Right cardiac atrium (tissue), 5 donors: Measurements from ENCODE around the gene ANKRD16. TPM values are rescaled to one million over a fixed set of nuclear protein-coding genes. Genes with fewer than 3 reads are reported as not detected.
"Not testable (repeated sequence)": the region's sequence is repeated elsewhere in the genome, so short reads cannot be mapped to it uniquely, and the experiment has no call there.

ENCODE experiments used
- ATAC-seq, 2 donors: fragments of 200-7000 bp; cut with Tn5 transposase; one replicate each; pipeline versions ENCODE4 v1.8.0 to v1.9.1; 2020; ENCODE audit warnings: moderate library complexity in 2 of 2, mild to moderate bottlenecking in 1 of 2
- DNase-seq, 3 donors: peaks; one replicate each; pipeline ENCODE4 v3.0.0-alpha.2; 2020
- H3K27ac ChIP-seq: one replicate; pipeline ENCODE4 v1.5.1; 2013; ENCODE audit warnings: mild to moderate bottlenecking, low read length, control low read depth, moderate library complexity
- H3K27me3 ChIP-seq: one replicate; pipeline ENCODE4 v1.6.1; 2013; ENCODE audit not compliant: control insufficient read depth, insufficient read depth
- H3K4me1 ChIP-seq: one replicate; pipeline ENCODE4 v1.6.1; 2013; ENCODE audit warnings: low read length; ENCODE audit not compliant: control insufficient read depth, insufficient read depth
- H3K4me3 ChIP-seq: one replicate; pipeline ENCODE4 v1.5.1; 2013; ENCODE audit warnings: low read length, control low read depth
- H3K9me3 ChIP-seq: one replicate; pipeline ENCODE4 v1.6.1; 2013; ENCODE audit warnings: low read length; ENCODE audit not compliant: control insufficient read depth
- WGBS: extraction: QIAGEN DNeasy Blood & Tissue Kit; methylation state at CpG from one replicate; pipeline ENCODE4 v1.1.7; 2013; 5-methylcytosine and 5-hydroxymethylcytosine counted together
- intact Hi-C, 4 donors: fragments of 100-400 bp; cut with DNase I; formaldehyde crosslinking; loops; one replicate each; pipeline versions ENCODE4 v1.11.0 to v1.14.0; 2022 to 2023
- polyA plus RNA-seq: library from polyadenylated mRNA; stranded (reverse); fragments of 200-250 nt; gene quantifications from one replicate; pipeline ENCODE4 v1.2.3, GENCODE V29; 2013
- total RNA-seq, 4 donors: library from RNA; stranded (reverse); fragmentation: NEBNext Ultra II Directional; extraction: Animal tissue kit (Norgen Biotek cat#: 25700); gene quantifications; one replicate each; pipeline ENCODE4 v1.2.1, GENCODE V29; 2021
- donor health status: healthy with polysubstance abuse.
- donor health status: DM: no; HTN: yes; CAD: no.
- donor health status: DM: no; HTN: no; CAD: no.
- donor health status: DM: no; HTN: yes; CAD: no; lungs with severe emphysema.
- donor health status: DM: yes; HTN: yes; CAD: no.

The ANKRD16 gene
- total and polyA plus RNA-seq, 5 donors: 2.6 to 4.3 (median 4.0) TPM

GRCh38 chr10:5893321-5893720 lies 3.6 kb upstream of the ANKRD16 start:
- intact Hi-C loops: no loop called here
- Histone ChIP-seq H3K4me3 (no peak overlapping the region), H3K27ac (no peak overlapping the region), H3K9me3 (no peaks in the 10 kb centered on the region), H3K27me3 (no peaks in the 10 kb centered on the region), H3K4me1 (peaks cover 10% of the 10 kb centered on the region)
- DNase-seq: no peak
- no peak for ATAC-seq
- 43% methylated on average over 2 of the region's 2 CpGs for WGBS

DNA sequence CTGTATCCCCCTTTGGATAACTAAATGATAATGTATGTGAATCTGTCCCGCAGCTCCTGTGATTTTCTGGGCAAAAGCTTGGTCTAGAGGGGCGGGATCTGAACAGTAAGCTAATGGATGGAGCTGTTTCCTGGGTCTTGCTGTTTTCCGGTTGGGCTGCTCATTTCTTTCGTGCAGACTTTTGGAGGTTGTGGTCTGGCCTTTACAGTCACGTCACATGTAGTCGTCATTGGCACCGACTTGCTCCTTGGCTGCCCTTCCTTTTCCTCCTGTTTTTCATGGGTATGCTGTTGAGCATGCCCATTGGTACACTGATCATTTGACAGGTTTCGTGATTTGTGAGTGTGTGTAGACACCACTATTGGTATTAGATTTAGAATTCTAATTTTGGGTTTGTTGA lies 2.3 kb upstream of the ANKRD16 start:
- no peaks in the 10 kb centered on the region for H3K9me3 ChIP-seq
- H3K27me3 ChIP-seq: no peaks in the 10 kb centered on the region
- peak overlapping the region; percentile 21 for H3K27ac ChIP-seq
- WGBS: 46% methylated on average over 8 of the region's 8 CpGs
- intact Hi-C loops: no loop called here
- H3K4me3 ChIP-seq: no peak overlapping the region
- DNase-seq (peak in 1 of 3 donors; percentile 54), ATAC-seq (no peak)
- H3K4me1 ChIP-seq: peaks cover 7% of the 10 kb centered on the region

DNA sequence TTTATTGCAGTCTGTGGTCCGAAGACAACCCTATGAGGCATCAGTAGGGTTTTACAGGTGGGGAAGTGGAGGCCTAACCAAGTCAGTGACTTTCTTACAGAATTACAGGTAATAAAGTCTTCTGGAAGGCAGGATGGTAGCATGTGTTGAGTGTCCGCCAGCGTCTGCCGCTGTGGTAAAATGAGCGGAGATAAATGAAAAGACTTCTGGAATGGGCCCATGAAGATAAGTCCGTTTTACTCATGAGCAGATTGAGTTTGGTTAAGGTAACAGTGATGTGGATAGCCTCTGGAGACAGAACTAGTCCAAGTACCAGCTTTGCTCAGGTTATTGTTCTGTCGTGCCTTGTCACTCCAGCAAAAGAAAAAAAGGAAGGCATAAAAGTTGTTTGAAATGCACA lies 1.3 kb upstream of the ANKRD16 start:
- Histone ChIP-seq H3K27ac (peak overlapping the region; percentile 83), H3K27me3 (no peaks in the 10 kb centered on the region), H3K4me1 (peaks cover 7% of the 10 kb centered on the region), H3K9me3 (no peaks in the 10 kb centered on the region), H3K4me3 (peak overlapping the region; percentile 95)
- intact Hi-C loops: no loop called here
- ATAC-seq: no peak
- WGBS: 27% methylated on average over 7 of the region's 7 CpGs
- no peak for DNase-seq

DNA sequence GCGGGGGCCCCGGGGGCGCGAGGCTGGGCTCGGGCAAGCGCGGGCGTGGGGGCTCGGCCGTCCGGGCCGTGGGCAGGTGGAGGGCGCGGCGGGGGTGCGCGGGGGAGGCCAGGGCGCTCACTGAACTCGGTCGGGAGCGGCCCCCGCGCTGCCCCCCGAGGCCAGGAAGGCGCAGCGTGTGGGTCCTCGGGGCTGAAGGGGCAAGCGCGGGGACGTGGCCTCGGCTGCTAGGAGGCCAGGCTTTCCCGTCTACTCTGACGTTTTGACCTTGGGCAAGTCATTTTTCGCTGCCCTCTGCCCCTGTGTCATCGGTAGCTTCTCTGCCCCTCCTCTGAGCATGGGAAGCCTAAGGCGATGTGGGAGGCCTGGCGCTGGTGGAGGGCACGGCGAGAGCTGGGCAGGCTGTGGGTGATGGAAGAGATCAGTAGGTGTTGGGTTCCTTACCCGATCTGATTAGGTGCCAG lies 791 bp upstream of the ANKRD16 start:
- no peak for ATAC-seq
- intact Hi-C loops: no loop called here
- peak in 2 of 3 donors; percentile 31 to 68 for DNase-seq
- WGBS: under 1% methylated on average over 40 of the region's 40 CpGs
- H3K27me3 ChIP-seq: no peaks in the 10 kb centered on the region
- H3K27ac ChIP-seq: peak overlapping the region; percentile 83
- H3K9me3 ChIP-seq: no peaks in the 10 kb centered on the region
- H3K4me1 ChIP-seq: peaks cover 5% of the 10 kb centered on the region
- peak overlapping the region; percentile 95 for H3K4me3 ChIP-seq

GRCh38 chr10:5888843-5889623 lies 660 bp downstream of the ANKRD16 start:
- DNase-seq (peak; percentile 44 to 75 (median 75)), ATAC-seq (peak; percentile 19 to 30)
- Histone ChIP-seq H3K27ac (peak overlapping the region; percentile 79), H3K9me3 (no peaks in the 10 kb centered on the region), H3K4me3 (peak overlapping the region; percentile 77), H3K27me3 (no peaks in the 10 kb centered on the region), H3K4me1 (peaks cover 5% of the 10 kb centered on the region)
- intact Hi-C loops: loop anchor here in 1 of 4 donors (5.0 kb wide), 1 partner anchor 77 kb away; the partner anchor contains the start of gene GDI2
- under 1% methylated on average over 80 of the region's 80 CpGs for WGBS

DNA sequence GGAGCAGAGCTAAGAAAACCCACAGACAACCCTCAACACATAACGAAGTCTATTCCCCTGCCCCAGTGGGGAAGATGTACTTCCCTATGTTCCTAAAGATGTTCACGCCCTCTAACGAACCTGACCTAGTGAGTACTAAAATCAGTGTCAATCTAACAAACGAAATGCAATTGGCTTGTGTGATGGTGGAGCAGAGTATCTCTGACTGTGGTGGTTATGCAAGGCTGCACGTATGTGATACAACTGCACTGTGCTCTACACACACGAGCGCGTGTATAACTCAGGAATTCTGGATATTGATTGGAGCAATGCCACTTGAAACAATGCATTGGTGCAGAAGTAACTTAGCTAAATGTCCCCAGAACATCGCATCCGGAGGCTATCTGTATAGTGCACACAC lies 1.3 kb downstream of the ANKRD16 start:
- DNase-seq: no peak
- H3K9me3 ChIP-seq: no peaks in the 10 kb centered on the region
- no peaks in the 10 kb centered on the region for H3K27me3 ChIP-seq
- WGBS: 22% methylated on average over 10 of the region's 10 CpGs
- intact Hi-C loops: loop anchor here in 1 of 4 donors (5.0 kb wide), 1 partner anchor 76 kb away; the partner anchor contains the start of gene GDI2
- peak overlapping the region; percentile 77 for H3K4me3 ChIP-seq
- H3K27ac ChIP-seq: no peak overlapping the region
- H3K4me1 ChIP-seq: peaks cover 5% of the 10 kb centered on the region
- no peak for ATAC-seq

DNA sequence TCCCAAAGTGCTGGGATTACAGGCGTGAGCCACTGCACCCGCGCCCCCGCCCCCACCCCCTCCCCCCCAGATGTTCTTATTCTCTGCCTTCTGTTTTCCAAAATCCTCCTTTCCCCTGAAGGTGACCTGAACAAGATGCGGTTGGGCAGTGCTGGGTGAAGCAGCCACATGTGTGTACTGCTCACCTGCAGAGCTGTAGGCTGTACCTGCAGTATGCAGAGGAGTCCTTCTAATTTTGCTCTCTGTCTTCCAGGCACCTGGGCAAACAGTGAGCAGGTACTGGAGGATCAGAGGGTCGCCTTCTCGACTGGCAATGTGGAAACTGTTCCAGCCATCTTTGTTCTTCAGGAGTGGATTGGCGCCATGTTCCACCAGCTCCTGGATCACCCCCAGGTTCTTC lies 2.1 kb downstream of the ANKRD16 start:
- Histone ChIP-seq H3K9me3 (no peaks in the 10 kb centered on the region), H3K27ac (no peak overlapping the region), H3K27me3 (no peaks in the 10 kb centered on the region), H3K4me1 (peaks cover 5% of the 10 kb centered on the region), H3K4me3 (no peak overlapping the region)
- WGBS: 94% methylated on average over 8 of the region's 8 CpGs
- intact Hi-C loops: loop anchor here in 1 of 4 donors (5.0 kb wide), 1 partner anchor 75 kb away; the partner anchor contains the start of gene GDI2
- no peak for ATAC-seq
- no peak for DNase-seq

DNA sequence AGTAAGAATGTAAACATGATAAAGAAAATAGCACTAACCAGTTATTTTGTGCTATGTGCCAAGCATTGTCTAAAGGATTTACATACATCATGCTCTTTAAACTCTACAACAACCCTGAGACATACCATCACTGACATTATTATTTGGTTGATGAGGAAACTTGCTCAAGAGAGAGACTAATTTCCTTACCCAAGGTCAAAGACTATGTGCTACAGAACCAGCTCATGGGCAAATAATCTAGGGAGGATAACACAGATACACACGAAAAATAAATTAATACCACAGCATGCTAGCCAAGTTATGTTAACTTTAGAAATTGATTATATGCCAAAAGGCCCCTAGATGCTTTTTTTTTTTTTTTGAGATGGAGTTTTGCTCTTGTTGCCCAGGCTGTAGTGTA lies 2.7 kb downstream of the ANKRD16 start:
- WGBS: 58% methylated on average over 1 of the region's 1 CpG
- DNase-seq: no peak
- peaks cover 4% of the 10 kb centered on the region for H3K4me1 ChIP-seq
- no peak overlapping the region for H3K4me3 ChIP-seq
- H3K27ac ChIP-seq: no peak overlapping the region
- no peak for ATAC-seq
- H3K9me3 ChIP-seq: no peaks in the 10 kb centered on the region
- no peaks in the 10 kb centered on the region for H3K27me3 ChIP-seq
- intact Hi-C loops: loop anchor here in 1 of 4 donors (5.0 kb wide), 1 partner anchor 75 kb away; the partner anchor contains the start of gene GDI2

GRCh38 chr10:5885619-5886018 lies 4.1 kb downstream of the ANKRD16 start:
- ATAC-seq (no peak), DNase-seq (no peak)
- no peaks in the 10 kb centered on the region for H3K9me3 ChIP-seq
- no peaks in the 10 kb centered on the region for H3K4me1 ChIP-seq
- 90% methylated on average over 5 of the region's 5 CpGs for WGBS
- intact Hi-C loops: loop anchor here in 1 of 4 donors (5.0 kb wide), 1 partner anchor 73 kb away; the partner anchor contains the start of gene GDI2
- H3K27ac ChIP-seq: no peak overlapping the region
- no peaks in the 10 kb centered on the region for H3K27me3 ChIP-seq
- H3K4me3 ChIP-seq: no peak overlapping the region

DNA sequence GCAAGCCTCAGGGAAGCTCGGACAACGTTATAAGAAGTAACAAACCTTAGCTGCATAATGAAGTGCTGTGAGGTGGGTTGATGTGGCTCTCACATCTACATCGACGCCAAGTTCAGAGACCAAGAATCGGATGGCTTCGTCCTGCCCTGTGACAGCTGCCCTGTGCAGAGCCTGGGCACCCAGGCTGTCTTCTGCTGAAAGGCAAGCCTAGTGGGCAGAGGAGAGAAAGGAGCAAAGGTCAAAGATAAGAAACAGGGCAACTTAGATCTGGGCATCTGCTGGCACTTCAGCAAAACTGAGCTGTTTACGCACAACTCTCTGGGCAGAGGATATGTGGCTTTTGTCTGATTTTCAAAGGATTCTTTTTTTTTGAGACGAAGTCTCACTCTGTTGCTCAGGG lies 6.7 kb downstream of the ANKRD16 start:
- no peaks in the 10 kb centered on the region for H3K4me1 ChIP-seq
- H3K4me3 ChIP-seq: no peak overlapping the region
- DNase-seq (no peak), ATAC-seq (no peak)
- H3K27ac ChIP-seq: no peak overlapping the region
- intact Hi-C loops: no loop called here
- 89% methylated on average over 8 of the region's 8 CpGs for WGBS
- no peaks in the 10 kb centered on the region for H3K9me3 ChIP-seq
- no peaks in the 10 kb centered on the region for H3K27me3 ChIP-seq

GRCh38 chr10:5877041-5877440 lies 12.7 kb downstream of the ANKRD16 start:
- H3K27ac ChIP-seq, H3K4me3 ChIP-seq, H3K9me3 ChIP-seq, H3K4me1 ChIP-seq, H3K27me3 ChIP-seq, DNase-seq, ATAC-seq: not testable (repeated sequence)
- WGBS: 92% methylated on average over 7 of the region's 7 CpGs
- intact Hi-C loops: loop anchor here in 3 of 4 donors (10.0 kb wide), 2 partner anchors 62 to 192 kb away; partner anchors contain the start of genes TASOR2 (in 2 of the 3) and GDI2 (in 1 of the 3)
